ENCODE data around the gene PRMT1. TPM values are rescaled to one million over a fixed set of nuclear protein-coding genes. Genes with fewer than 3 reads are reported as not detected.

The PRMT1 gene
- total and polyA plus RNA-seq, 2 donors (not counting 1 experiment from before 2014, with no cell fraction given) = 175 to 310 TPM

GRCh38 chr19:49683814-49684250 lies 6.8 kb downstream of the PRMT1 start:
- ChIA-PET CTCF (interaction anchor here (0.5 to 0.8 kb wide), 3 partner anchors 109 to 611 kb away, joined by 3 to 4 read pairs (median 4); no protein-coding TSS in a partner anchor), POLR2A (no interaction called here)
- Histone ChIP-seq H3K27me3 (replicated peaks in 1 of 4; ENCODE audit: control extremely low read depth in 1 of 4, control insufficient read depth in 3 of 4, insufficient read depth in 4 of 4, low read length in 3 of 4) (no peaks in the 10 kb centered on the region), H2AFZ (ENCODE audit: insufficient read depth, low read depth, low read length, poor library complexity, severe bottlenecking) (no peak overlapping the region), H3K4me2 (replicated peaks; ENCODE audit: low read depth, low read length, poor library complexity, severe bottlenecking) (no peak overlapping the region), H3K4me1 (ENCODE audit: control insufficient read depth in 2 of 2, insufficient read depth in 2 of 2, low read length in 2 of 2) (peaks cover 19 to 21% of the 10 kb centered on the region in 2 donors), H3K79me2 (ENCODE audit: control insufficient read depth, insufficient read depth, low read length) (peaks cover 43% of the 10 kb centered on the region), H3K4me3 (ENCODE audit: control extremely low read depth in 1 of 5, extremely low read depth in 1 of 5, insufficient read depth in 1 of 5, low read depth in 2 of 5, low read length in 4 of 5) (no peak overlapping the region), H3K27ac (ENCODE audit: low read length in 2 of 2) (no peak overlapping the region), H3K36me3 (replicated peaks in 1 of 2; ENCODE audit: control extremely low read depth in 1 of 2, control insufficient read depth in 1 of 2, extremely low read depth in 1 of 2, insufficient read depth in 2 of 2, low read length in 1 of 2) (peaks cover 0 to 68% of the 10 kb centered on the region in 2 experiments), H3K9ac (ENCODE audit: low read length) (no peak overlapping the region), H3K9me3 (ENCODE audit: control extremely low read depth in 1 of 3, control insufficient read depth in 2 of 3, insufficient read depth in 1 of 3, low read length in 2 of 3) (no peaks in the 10 kb centered on the region), H4K20me1 (ENCODE audit: control insufficient read depth, insufficient read depth, low read length, poor library complexity, severe bottlenecking) (peaks cover 75% of the 10 kb centered on the region)
- TF ChIP-seq CTCF (IDR thresholded peaks at IDR 0.05) = no peak
- TF ChIP-seq EZH2 (IDR thresholded peaks at IDR 0.05; ENCODE audit: borderline replicate concordance, insufficient read depth, low read depth, low read length, poor library complexity, severe bottlenecking) = no peak
- intact Hi-C loops (cut with micrococcal nuclease) = no loop called here
- WGBS (ENCODE audit: insufficient coverage) = 94% methylated on average over 18 of the region's 18 CpGs
- no peak overlapping the region for H3K4me3 Mint-ChIP-seq
- ATAC-seq (ENCODE audit: low read depth) (no peak), DNase-seq (peak; percentile 25)
- H3K27me3 Mint-ChIP-seq = no peaks in the 10 kb centered on the region
- peaks cover 24% of the 10 kb centered on the region for H3K4me1 Mint-ChIP-seq
- no peak overlapping the region for H3K27ac Mint-ChIP-seq
- H3K9me3 Mint-ChIP-seq (ENCODE audit: insufficient read depth) = no peaks in the 10 kb centered on the region

- no peak overlapping the region for H3K9ac ChIP-seq (ENCODE audit: low read length)
- CTCF ChIA-PET = interaction anchor here (0.5 to 1.4 kb wide), 5 partner anchors 9 to 611 kb away, joined by 3 to 5 read pairs (median 4); no protein-coding TSS in a partner anchor
- Mint-ChIP-seq H3K4me1 (peaks cover 21% of the 10 kb centered on the region), H3K27me3 (no peaks in the 10 kb centered on the region), H3K4me3 (no peak overlapping the region), H3K9me3 (ENCODE audit: insufficient read depth) (no peaks in the 10 kb centered on the region), H3K27ac (no peak overlapping the region)
- H3K4me1 ChIP-seq (ENCODE audit: control insufficient read depth in 2 of 2, insufficient read depth in 2 of 2, low read length in 2 of 2) = peaks cover 16 to 17% of the 10 kb centered on the region in 2 donors
- peaks cover 0 to 2% (median under 1%) of the 10 kb centered on the region in 4 experiments for H3K27me3 ChIP-seq (replicated peaks in 1 of 4; ENCODE audit: control extremely low read depth in 1 of 4, control insufficient read depth in 3 of 4, insufficient read depth in 4 of 4, low read length in 3 of 4)
- no peak overlapping the region for H3K4me3 ChIP-seq (ENCODE audit: control extremely low read depth in 1 of 5, extremely low read depth in 1 of 5, insufficient read depth in 1 of 5, low read depth in 2 of 5, low read length in 4 of 5)
- intact Hi-C loops (cut with micrococcal nuclease) = no loop called here
- DNase-seq = peak; percentile 57
- POLR2A ChIA-PET = no interaction called here
- peaks cover 0 to under 1% (median 0%) of the 10 kb centered on the region in 3 donors for H3K9me3 ChIP-seq (ENCODE audit: control extremely low read depth in 1 of 3, control insufficient read depth in 2 of 3, insufficient read depth in 1 of 3, low read length in 2 of 3)
- no peak for ATAC-seq (ENCODE audit: low read depth)
- H2AFZ ChIP-seq (ENCODE audit: insufficient read depth, low read depth, low read length, poor library complexity, severe bottlenecking) = no peak overlapping the region
- H3K36me3 ChIP-seq (replicated peaks in 1 of 2; ENCODE audit: control extremely low read depth in 1 of 2, control insufficient read depth in 1 of 2, extremely low read depth in 1 of 2, insufficient read depth in 2 of 2, low read length in 1 of 2) = peaks cover 0 to 68% of the 10 kb centered on the region in 2 experiments
- peaks cover 38% of the 10 kb centered on the region for H3K79me2 ChIP-seq (ENCODE audit: control insufficient read depth, insufficient read depth, low read length)
- TF ChIP-seq CTCF (IDR thresholded peaks at IDR 0.05) (peak; percentile 64), EZH2 (IDR thresholded peaks at IDR 0.05; ENCODE audit: borderline replicate concordance, insufficient read depth, low read depth, low read length, poor library complexity, severe bottlenecking) (no peak)
- H4K20me1 ChIP-seq (ENCODE audit: control insufficient read depth, insufficient read depth, low read length, poor library complexity, severe bottlenecking) = peaks cover 75% of the 10 kb centered on the region
- 89% methylated on average over 34 of the region's 35 CpGs for WGBS (ENCODE audit: insufficient coverage)
- H3K4me2 ChIP-seq (replicated peaks; ENCODE audit: low read depth, low read length, poor library complexity, severe bottlenecking) = no peak overlapping the region
- H3K27ac ChIP-seq (ENCODE audit: low read length in 2 of 2) = no peak overlapping the region
Observed at GRCh38 chr19:49684251-49684982, 7.3 kb downstream of the PRMT1 start.

Measured in B cell (primary cell).